Measurements from ENCODE around the gene CCDC34. TPM values are rescaled to one million over a fixed set of nuclear protein-coding genes. Genes with fewer than 3 reads are reported as not detected.
"Not testable (repeated sequence)": the region's sequence is repeated elsewhere in the genome, so short reads cannot be mapped to it uniquely, and the experiment has no call there.

Gene CCDC34
- total RNA-seq, 1 donor from 2014 or later = 2.3 TPM

GRCh38 chr11:27371489-27371888 is 8.5 kb upstream of the CCDC34 start:
- no peak for DNase-seq (ENCODE audit: low spot score)
- intact Hi-C loops (cut with DNase I) = no loop called here

GRCh38 chr11:27370374-27370773 is 7.4 kb upstream of the CCDC34 start:
- intact Hi-C loops (cut with DNase I) = no loop called here

GRCh38 chr11:27367881-27368280 is 4.9 kb upstream of the CCDC34 start:
- intact Hi-C loops (cut with DNase I) = loop anchor here (10.0 kb wide), 1 partner anchor 163 kb away; no protein-coding TSS in a partner anchor
- DNase-seq (ENCODE audit: low spot score) = no peak

More at GRCh38 chr11:27370374-27370773, 7.4 kb upstream of the CCDC34 start:
- DNase-seq (ENCODE audit: low spot score) = no peak

GRCh38 chr11:27363576-27364117 is 632 bp upstream of the CCDC34 start:
- intact Hi-C loops (cut with DNase I) = loop anchor here (10.0 kb wide), 1 partner anchor 159 kb away; no protein-coding TSS in a partner anchor

GRCh38 chr11:27361649-27362431 is 1.2 kb downstream of the CCDC34 start:
- intact Hi-C loops (cut with DNase I) = loop anchor here (10.0 kb wide), 1 partner anchor 157 kb away; no protein-coding TSS in a partner anchor
- DNase-seq (ENCODE audit: low spot score) = no peak

More at GRCh38 chr11:27363576-27364117, 632 bp upstream of the CCDC34 start:
- DNase-seq (ENCODE audit: low spot score) = no peak

- intact Hi-C loops (cut with DNase I) = no loop called here
- DNase-seq (ENCODE audit: low spot score) = no peak
These were observed 4.7 kb downstream of the CCDC34 start for GRCh38 chr11:27358296-27358695.

GRCh38 chr11:27357250-27357649 is 5.8 kb downstream of the CCDC34 start:
- DNase-seq (ENCODE audit: low spot score) = no peak
- intact Hi-C loops (cut with DNase I) = no loop called here

- DNase-seq (ENCODE audit: low spot score) = no peak
- intact Hi-C loops (cut with DNase I) = no loop called here
These were observed 6.3 kb downstream of the CCDC34 start for GRCh38 chr11:27356624-27357222.

GRCh38 chr11:27355575-27356104 is 7.4 kb downstream of the CCDC34 start:
- intact Hi-C loops (cut with DNase I) = no loop called here

GRCh38 chr11:27354359-27354965 is 8.6 kb downstream of the CCDC34 start:
- no peak for DNase-seq (ENCODE audit: low spot score)
- intact Hi-C loops (cut with DNase I) = no loop called here

More at GRCh38 chr11:27355575-27356104, 7.4 kb downstream of the CCDC34 start:
- no peak for DNase-seq (ENCODE audit: low spot score)

- no peak for DNase-seq (ENCODE audit: low spot score)
- intact Hi-C loops (cut with DNase I) = no loop called here
These were observed 9.2 kb downstream of the CCDC34 start for GRCh38 chr11:27353593-27354358.

GRCh38 chr11:27352781-27353180 is 10.2 kb downstream of the CCDC34 start:
- no peak for DNase-seq (ENCODE audit: low spot score)
- intact Hi-C loops (cut with DNase I) = no loop called here

GRCh38 chr11:27350511-27350910 is 12.5 kb downstream of the CCDC34 start:
- no peak for DNase-seq (ENCODE audit: low spot score)
- intact Hi-C loops (cut with DNase I) = no loop called here

GRCh38 chr11:27349919-27350318 is 13.1 kb downstream of the CCDC34 start:
- intact Hi-C loops (cut with DNase I) = no loop called here

GRCh38 chr11:27348340-27348873 is 14.6 kb downstream of the CCDC34 start:
- intact Hi-C loops (cut with DNase I) = no loop called here
- DNase-seq (ENCODE audit: low spot score) = no peak

More at GRCh38 chr11:27349919-27350318, 13.1 kb downstream of the CCDC34 start:
- DNase-seq (ENCODE audit: low spot score) = no peak

GRCh38 chr11:27347359-27348339 is 15.4 kb downstream of the CCDC34 start:
- intact Hi-C loops (cut with DNase I) = no loop called here

GRCh38 chr11:27339941-27340340 is 23.1 kb downstream of the CCDC34 start:
- intact Hi-C loops (cut with DNase I) = no loop called here
- DNase-seq (ENCODE audit: low spot score) = no peak

More at GRCh38 chr11:27347359-27348339, 15.4 kb downstream of the CCDC34 start:
- DNase-seq (ENCODE audit: low spot score) = no peak

- intact Hi-C loops (cut with DNase I); DNase-seq (ENCODE audit: low spot score): not testable (repeated sequence)
These were observed 28.3 kb downstream of the CCDC34 start for GRCh38 chr11:27334764-27335163.
